Heart right ventricle (tissue), 16 donors: Measurements from ENCODE around the gene PILRA. TPM values are rescaled to one million over a fixed set of nuclear protein-coding genes. Genes with fewer than 3 reads are reported as not detected.
"Not testable (repeated sequence)": the region's sequence is repeated elsewhere in the genome, so short reads cannot be mapped to it uniquely, and the experiment has no call there.

Source experiments
- ATAC-seq, 8 donors: fragments of 200-7000 bp; cut with Tn5 transposase; one replicate each; pipeline ENCODE4 v1.9.1; 2020; ENCODE audit warnings: mild to moderate bottlenecking in 8 of 8, moderate library complexity in 8 of 8, moderate number of reproducible peaks in 1 of 8
- DNase-seq, 2 donors: peaks; one replicate each; pipeline ENCODE4 v3.0.0-alpha.2; 2020
- H3K27ac ChIP-seq, 10 donors: fragments of 200-600 bp; sonication (generic) in 2 of 10; one replicate each; pipeline versions ENCODE4 v1.5.0 to v1.8.0; 2020 to 2022; ENCODE audit warnings: mild to moderate bottlenecking in 3 of 10
- H3K27me3 ChIP-seq, 7 donors: fragments of 200-600 bp; one replicate each; pipeline ENCODE4 v1.8.0; 2021 to 2022; ENCODE audit warnings: mild to moderate bottlenecking in 2 of 7
- H3K36me3 ChIP-seq, 9 donors: fragments of 200-600 bp; sonication (generic) in 1 of 9; one replicate each; pipeline versions ENCODE4 v1.5.0 to v1.8.0; 2020 to 2022; ENCODE audit warnings: mild to moderate bottlenecking in 2 of 9
- H3K4me1 ChIP-seq, 9 donors: fragments of 200-600 bp; sonication (generic) in 1 of 9; one replicate each; pipeline versions ENCODE4 v1.5.0 to v1.8.0; 2020 to 2022; ENCODE audit warnings: mild to moderate bottlenecking in 4 of 9
- H3K4me3 ChIP-seq, 10 donors: fragments of 200-600 bp; sonication (generic) in 2 of 10; one replicate each; pipeline versions ENCODE4 v1.5.0 to v1.8.0; 2020 to 2022; ENCODE audit warnings: mild to moderate bottlenecking in 7 of 10, moderate library complexity in 2 of 10
- H3K9me3 ChIP-seq, 11 donors: fragments of 200-600 bp in 10 of 11; sonication (generic) in 2 of 11; one replicate each; pipeline versions ENCODE4 v1.5.0 to v1.8.0; 2013 to 2022; ENCODE audit warnings: mild to moderate bottlenecking in 2 of 11, control low read depth in 1 of 11, moderate library complexity in 1 of 11
- CTCF ChIP-seq, 9 donors: fragments of 200-600 bp; sonication (generic) in 2 of 9; IDR thresholded peaks; one replicate each; pipeline versions ENCODE4 v1.5.0 to v1.8.0; 2021 to 2022; ENCODE audit warnings: antibody characterized with exemption in 9 of 9, mild to moderate bottlenecking in 5 of 9, moderate library complexity in 1 of 9
- WGBS, 2 donors: extraction: QIAGEN DNeasy Blood & Tissue Kit; methylation state at CpG; one replicate each; pipeline ENCODE4 v1.1.7; 2013; ENCODE audit warnings: inconsistent platforms in 1 of 2; 5-methylcytosine and 5-hydroxymethylcytosine counted together
- intact Hi-C, 10 donors: fragments of 100-400 bp; cut with DNase I; formaldehyde crosslinking; loops; one replicate each; pipeline versions ENCODE4 v1.11.1 to v1.14.2; 2022
- polyA plus RNA-seq, 2 donors: library from polyadenylated mRNA; stranded (reverse); fragments of 200-250 nt; gene quantifications; one replicate each; pipeline ENCODE4 v1.2.3, GENCODE V29; 2013
- total RNA-seq, 10 donors: library from RNA; stranded (reverse); fragmentation: NEBNext Ultra II Directional in 3 of 10; extraction: Animal tissue kit (Norgen Biotek cat#: 25700) in 3 of 10; gene quantifications; one replicate each; pipeline versions ENCODE4 v1.2.1 to v1.2.4, GENCODE V29; 2021 to 2023
- donor health status: Arrhythmogenic right ventricular cardiomyopathy.
- donor health status: ischemic (EF 13 %, LVEDD 7.1; RV severe dilation, severe dysfunction).
- donor health status: healthy with polysubstance abuse.
- donor health status: DM: no; HTN: yes; CAD: no.
- donor health status: DM: no; HTN: no; CAD: no.
- donor health status: ischemic (EF 25% LVEDD 6.9; RV normal size, moderate dysfunction).
- donor health status: ischemic (EF 25% LVEDD 5.7; RV mildly dilated, moderate dysfunction).
- donor health status: healthy.
- donor health status: DM: yes; HTN: yes; CAD: no.
- donor health status: Ischemic cardiomyopathy.
- donor health status: ischemic (EF 35%, LVEDD 5.7; RV mildly dilated, moderate dysfunction).
- donor health status: nonischemic (EF 11% LVEDD 7.7; RV severe dilation, severe dysfunction).
- donor health status: DM: yes; HTN: yes; CAD: no.
- donor health status: PGD.
- donor health status: ischemic (EF 29% LVEDD 5.4; RV normal size, mild dysfunction).
- donor health status: nonischemic (EF 23%, LVEDD 6.1; RV moderate dilation, normal function).

The PILRA gene
- total and polyA plus RNA-seq, 12 donors: 1.1 to 12.4 (median 2.8) TPM

- ATAC-seq: no peak
- Histone ChIP-seq H3K9me3 (no peaks in the 10 kb centered on the region), H3K4me1 (peaks cover 6 to 29% (median 17%) of the 10 kb centered on the region in 9 donors), H3K4me3 (no peak overlapping the region), H3K27ac (peak overlapping the region in 1 of 10 donors; percentile 10), H3K36me3 (peaks cover 0 to 21% (median 15%) of the 10 kb centered on the region in 9 donors), H3K27me3 (no peaks in the 10 kb centered on the region)
- WGBS, 2 donors: 46 to 56% methylated on average over 2 of the region's 2 CpGs
- intact Hi-C loops: no loop called here
- TF ChIP-seq CTCF (IDR thresholded peaks at IDR 0.05): no peak
- DNase-seq: no peak
These were observed 64.9 kb downstream of the PILRA start for GRCh38 chr7:100438172-100438571.

- Histone ChIP-seq H3K36me3 (peaks cover 0 to 16% (median 10%) of the 10 kb centered on the region in 9 donors), H3K4me1 (peaks cover 6 to 28% (median 19%) of the 10 kb centered on the region in 9 donors)
- H3K4me3 ChIP-seq, H3K9me3 ChIP-seq, DNase-seq, H3K27ac ChIP-seq, intact Hi-C loops, H3K27me3 ChIP-seq, ATAC-seq: not testable (repeated sequence)
- 95 to 96% methylated on average over 8 of the region's 8 CpGs for WGBS, 2 donors
These were observed 65.4 kb downstream of the PILRA start for GRCh38 chr7:100438731-100439130.

- intact Hi-C loops, ATAC-seq, H3K27ac ChIP-seq, H3K4me3 ChIP-seq, DNase-seq, H3K27me3 ChIP-seq, H3K9me3 ChIP-seq: not testable (repeated sequence)
- Histone ChIP-seq H3K36me3 (peaks cover 0 to 11% (median 5%) of the 10 kb centered on the region in 9 donors), H3K4me1 (peaks cover 6 to 28% (median 21%) of the 10 kb centered on the region in 9 donors)
- WGBS, 2 donors: 89% methylated on average over 7 of the region's 7 CpGs
These were observed 66.0 kb downstream of the PILRA start for GRCh38 chr7:100439244-100439643.

- peaks cover 0 to 28% (median 21%) of the 10 kb centered on the region in 9 donors for H3K4me1 ChIP-seq
- no peak for DNase-seq
- no peak for TF ChIP-seq CTCF (IDR thresholded peaks at IDR 0.05)
- H3K36me3 ChIP-seq: no peaks in the 10 kb centered on the region
- H3K27ac ChIP-seq: no peak overlapping the region
- H3K9me3 ChIP-seq: no peaks in the 10 kb centered on the region
- H3K27me3 ChIP-seq: no peaks in the 10 kb centered on the region
- intact Hi-C loops: no loop called here
- WGBS, 2 donors: 92 to 94% methylated on average over 11 of the region's 11 CpGs
- H3K4me3 ChIP-seq: no peak overlapping the region
- no peak for ATAC-seq
These were observed 68.6 kb downstream of the PILRA start for GRCh38 chr7:100441641-100442535.

GRCh38 chr7:100443096-100443840 lies 70.0 kb downstream of the PILRA start:
- ATAC-seq: no peak
- Histone ChIP-seq H3K4me3 (no peak overlapping the region), H3K27ac (peak overlapping the region in 9 of 10 donors; percentile 72 to 90 (median 81)), H3K27me3 (no peaks in the 10 kb centered on the region), H3K9me3 (no peaks in the 10 kb centered on the region), H3K36me3 (no peaks in the 10 kb centered on the region), H3K4me1 (peaks cover 0 to 28% (median 20%) of the 10 kb centered on the region in 9 donors)
- no peak for TF ChIP-seq CTCF (IDR thresholded peaks at IDR 0.05)
- intact Hi-C loops: no loop called here
- DNase-seq: no peak
- WGBS, 2 donors: 93 to 95% methylated on average over 9 of the region's 9 CpGs
